Ectodermal cell (in vitro differentiated cells): ENCODE measurements around the gene MED17.
"Not testable (repeated sequence)": the region's sequence is repeated elsewhere in the genome, so short reads cannot be mapped to it uniquely, and the experiment has no call there.

Experiments
- H3K27ac ChIP-seq: 2 replicates; pipeline ENCODE4 v1.7.0; 2013; ENCODE audit warnings: mild to moderate bottlenecking, low read depth, low read length; ENCODE audit not compliant: insufficient read depth, poor library complexity, severe bottlenecking
- H3K27me3 ChIP-seq: 2 replicates; pipeline ENCODE4 v1.7.0; 2013; ENCODE audit warnings: mild to moderate bottlenecking, low read length; ENCODE audit not compliant: insufficient read depth, control insufficient read depth, poor library complexity, severe bottlenecking
- H3K36me3 ChIP-seq: one replicate; pipeline ENCODE4 v1.7.0; 2013; ENCODE audit warnings: low read length; ENCODE audit not compliant: control insufficient read depth, insufficient read depth
- H3K4me1 ChIP-seq: one replicate; pipeline ENCODE4 v1.7.0; 2013; ENCODE audit warnings: low read length; ENCODE audit not compliant: control insufficient read depth, insufficient read depth
- H3K4me3 ChIP-seq: 2 replicates; pipeline ENCODE4 v1.7.0; 2013; ENCODE audit warnings: low read depth, low read length, control low read depth; ENCODE audit not compliant: insufficient read depth
- H3K9me3 ChIP-seq: 2 replicates; pipeline ENCODE4 v1.7.0; 2013; ENCODE audit warnings: mild to moderate bottlenecking, low read length, moderate library complexity; ENCODE audit not compliant: control insufficient read depth
- WGBS, 2 experiments: methylation state at CpG; one replicate each; pipeline ENCODE4 v1.1.7; 2013; ENCODE audit warnings: missing lambda C conversion rate in 2 of 2; 5-methylcytosine and 5-hydroxymethylcytosine counted together

The MED17 gene

DNA sequence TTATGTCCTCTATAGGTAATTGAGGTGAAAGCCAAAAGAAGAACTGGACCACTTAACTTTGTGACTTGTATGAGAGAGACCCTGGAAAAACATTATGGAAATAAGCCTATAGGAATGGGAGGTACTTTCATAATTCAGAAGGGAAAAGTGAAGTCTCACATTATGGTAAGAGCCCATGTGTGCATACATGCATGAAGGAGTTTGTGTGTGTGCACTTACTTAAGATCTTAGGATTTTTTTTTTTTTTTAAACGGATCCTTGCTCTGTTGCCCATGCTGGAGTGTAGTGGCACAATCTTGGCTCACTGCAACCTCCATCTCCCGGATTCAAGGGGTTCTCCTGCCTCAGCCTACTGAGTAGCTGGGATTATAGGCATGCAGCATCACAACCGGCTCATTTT is 26.8 kb upstream of the MED17 start:
- H3K4me1 ChIP-seq: no peaks in the 10 kb centered on the region
- WGBS, 2 experiments: 94 to 96% methylated on average over 3 of the region's 3 CpGs
- H3K36me3 ChIP-seq: peaks cover 18% of the 10 kb centered on the region
- no peaks in the 10 kb centered on the region for H3K9me3 ChIP-seq
- no peak overlapping the region for H3K4me3 ChIP-seq
- H3K27ac ChIP-seq: no peak overlapping the region
- no peaks in the 10 kb centered on the region for H3K27me3 ChIP-seq

DNA sequence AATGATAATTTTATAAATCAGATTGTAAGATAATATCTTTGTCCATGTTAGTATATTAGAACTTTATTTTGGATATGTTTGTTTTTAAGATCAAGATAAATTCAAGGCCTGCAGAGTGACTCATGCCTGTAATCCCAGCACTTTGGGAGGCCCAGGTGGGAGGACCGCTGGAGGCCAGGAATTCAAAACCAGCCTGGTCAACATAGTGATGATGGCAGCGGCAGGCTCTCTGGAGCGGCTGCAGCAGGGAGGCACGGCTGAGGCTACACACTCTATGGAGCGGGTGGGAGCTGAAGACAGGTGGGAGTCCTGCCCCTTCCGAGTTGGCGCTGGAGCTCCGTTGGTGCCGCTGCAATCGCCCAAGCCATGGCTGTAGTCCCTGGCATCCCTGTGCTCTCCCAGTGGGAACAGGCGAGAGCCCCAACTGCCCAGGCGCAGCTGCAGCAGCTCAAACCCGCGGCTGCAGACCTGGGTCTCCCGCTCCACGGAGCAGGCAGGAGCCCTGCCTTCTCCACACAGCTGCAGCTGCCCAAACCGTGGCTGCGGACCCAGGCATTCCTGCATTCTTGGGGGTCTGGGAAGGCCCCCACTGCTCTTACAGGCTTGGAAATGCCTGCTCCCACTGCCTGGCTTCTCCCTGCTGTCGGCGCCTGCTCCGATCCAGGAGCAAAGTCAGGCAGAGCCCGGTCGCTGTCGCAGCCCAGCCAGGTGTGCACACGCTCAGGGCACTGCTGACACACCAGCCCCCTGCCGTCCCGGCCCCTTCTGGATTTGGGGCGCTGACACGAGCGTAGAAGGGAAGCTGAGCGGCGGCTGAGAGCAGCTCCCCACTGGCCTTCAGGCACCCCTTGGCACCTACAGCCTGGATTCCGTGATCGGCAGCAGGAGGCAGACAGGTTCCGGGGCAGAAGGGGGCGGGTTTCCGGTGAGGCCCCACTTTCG is 25.9 kb upstream of the MED17 start:
- H3K4me3 ChIP-seq: no peak overlapping the region
- 95 to 96% methylated on average over 38 of the region's 38 CpGs for WGBS, 2 experiments
- H3K36me3 ChIP-seq: peaks cover 21% of the 10 kb centered on the region

DNA sequence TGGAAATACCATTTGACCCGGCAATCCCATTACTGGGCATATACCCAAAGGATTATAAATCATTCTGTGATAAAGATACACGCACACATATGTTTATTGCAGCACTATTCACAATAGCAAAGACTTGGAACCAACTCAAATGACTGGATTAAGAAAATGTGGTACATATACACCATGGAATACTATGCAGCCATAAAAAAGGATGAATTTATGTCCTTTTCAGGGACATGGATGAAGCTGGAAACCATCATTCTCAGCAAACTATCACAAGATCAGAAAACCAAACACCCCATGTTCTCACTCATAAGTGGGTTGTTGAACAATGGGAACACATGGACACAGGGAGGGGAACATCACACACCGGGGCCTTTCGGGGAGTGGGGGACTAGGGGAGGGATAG is 25.0 kb upstream of the MED17 start:
- H3K36me3 ChIP-seq: peaks cover 21% of the 10 kb centered on the region
- not testable (repeated sequence) for H3K27me3 ChIP-seq, H3K27ac ChIP-seq, H3K4me1 ChIP-seq, H3K9me3 ChIP-seq, H3K4me3 ChIP-seq
- 75 to 85% methylated on average over 4 of the region's 4 CpGs for WGBS, 2 experiments

More for the DNA sequence above, 25.9 kb upstream of the MED17 start:
- Histone ChIP-seq H3K4me1 (no peaks in the 10 kb centered on the region), H3K27ac (no peak overlapping the region), H3K27me3 (no peaks in the 10 kb centered on the region), H3K9me3 (no peaks in the 10 kb centered on the region)

DNA sequence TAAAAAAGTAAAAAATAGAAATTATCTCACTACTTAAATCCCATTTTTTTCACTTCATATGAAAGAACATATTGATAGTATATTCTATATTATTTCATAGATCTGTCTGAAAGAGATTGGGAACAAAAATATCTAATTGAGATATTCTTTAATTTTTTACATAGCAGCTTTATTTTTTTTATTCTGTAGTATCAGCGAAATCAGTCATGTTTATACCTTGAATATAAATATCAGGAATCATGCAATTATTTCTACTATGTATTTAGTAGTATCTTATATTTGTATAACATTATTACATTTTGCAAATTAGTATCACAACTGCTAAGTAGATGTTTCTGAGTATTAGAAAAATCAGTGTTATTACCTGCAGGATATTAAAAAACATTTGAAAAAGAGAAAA is 22.2 kb upstream of the MED17 start:
- no peaks in the 10 kb centered on the region for H3K27me3 ChIP-seq
- H3K36me3 ChIP-seq: peaks cover 15% of the 10 kb centered on the region
- no peak overlapping the region for H3K4me3 ChIP-seq
- no peaks in the 10 kb centered on the region for H3K9me3 ChIP-seq
- H3K4me1 ChIP-seq: no peaks in the 10 kb centered on the region
- no CpG with 5 or more reads among the region's 1 CpG for WGBS, 2 experiments
- H3K27ac ChIP-seq: no peak overlapping the region

DNA sequence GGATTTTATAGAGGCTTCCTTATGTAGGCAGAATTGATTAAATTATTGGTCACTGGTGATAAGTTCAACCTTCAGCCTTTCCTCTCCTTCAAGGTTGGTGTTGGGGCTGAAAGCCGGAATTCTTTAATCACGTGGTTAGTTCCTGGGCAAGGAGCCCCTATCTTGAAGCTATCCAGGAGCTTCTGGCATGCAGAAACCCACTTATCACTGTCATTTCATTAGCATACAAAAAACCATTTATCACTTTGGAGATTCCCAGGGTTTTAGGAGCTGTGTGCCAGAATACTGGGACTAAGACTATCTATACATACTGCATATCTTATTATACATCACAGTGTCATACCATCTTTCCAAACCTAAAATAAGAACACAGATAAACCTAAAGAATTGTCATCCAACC is 18.5 kb upstream of the MED17 start:
- H3K4me3 ChIP-seq: no peak overlapping the region
- no peaks in the 10 kb centered on the region for H3K9me3 ChIP-seq
- H3K36me3 ChIP-seq: peaks cover 5% of the 10 kb centered on the region
- no peaks in the 10 kb centered on the region for H3K27me3 ChIP-seq
- no peak overlapping the region for H3K27ac ChIP-seq
- no peaks in the 10 kb centered on the region for H3K4me1 ChIP-seq
- 91 to 93% methylated on average over 2 of the region's 2 CpGs for WGBS, 2 experiments

DNA sequence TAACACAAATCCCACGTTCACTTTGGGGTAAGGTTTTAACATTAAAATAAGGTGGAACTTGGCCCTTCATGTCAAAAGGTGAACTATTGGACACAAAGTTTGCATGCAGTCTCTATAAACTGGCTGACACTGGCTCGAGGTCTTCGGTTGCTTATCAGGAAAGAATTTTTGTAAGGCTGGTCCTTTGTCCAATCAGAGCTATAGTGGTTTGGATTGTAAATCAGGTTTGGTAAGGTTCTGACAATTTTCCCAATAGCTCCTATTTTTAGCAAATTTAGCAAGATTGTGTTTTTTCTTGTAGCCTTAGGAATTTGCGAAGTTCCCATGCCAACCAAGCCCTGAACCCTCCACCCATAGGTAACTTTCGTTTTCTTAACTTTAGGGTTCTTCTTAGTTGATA is 17.6 kb upstream of the MED17 start:
- H3K27me3 ChIP-seq: no peaks in the 10 kb centered on the region
- no peaks in the 10 kb centered on the region for H3K4me1 ChIP-seq
- no peak overlapping the region for H3K4me3 ChIP-seq
- no peaks in the 10 kb centered on the region for H3K9me3 ChIP-seq
- H3K27ac ChIP-seq: no peak overlapping the region
- H3K36me3 ChIP-seq: peaks cover 5% of the 10 kb centered on the region
- 95 to 96% methylated on average over 5 of the region's 5 CpGs for WGBS, 2 experiments

DNA sequence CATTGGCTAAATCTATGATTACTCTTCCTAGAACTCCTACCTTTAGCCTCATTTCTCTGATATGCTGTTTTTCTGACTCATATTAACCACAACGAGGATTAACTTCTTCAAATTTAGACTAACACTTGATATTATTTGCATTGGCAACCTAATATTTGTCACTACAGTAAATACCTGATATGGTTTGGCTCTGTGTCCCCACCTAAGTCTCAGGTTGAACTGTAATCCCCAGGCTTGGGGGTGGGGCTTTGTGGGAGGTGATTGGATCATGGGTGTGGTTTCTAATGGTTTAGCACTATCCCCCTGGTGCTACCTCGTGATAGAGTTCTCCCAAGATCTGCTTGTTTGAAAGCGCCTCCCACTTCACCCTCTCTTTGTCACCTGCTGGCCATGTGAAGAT is 17.1 kb upstream of the MED17 start:
- H3K9me3 ChIP-seq: no peaks in the 10 kb centered on the region
- no peaks in the 10 kb centered on the region for H3K27me3 ChIP-seq
- H3K36me3 ChIP-seq: peaks cover 5% of the 10 kb centered on the region
- H3K4me1 ChIP-seq: no peaks in the 10 kb centered on the region
- WGBS, 2 experiments: 75 to 90% methylated on average over 3 of the region's 3 CpGs
- H3K4me3 ChIP-seq: no peak overlapping the region
- no peak overlapping the region for H3K27ac ChIP-seq

DNA sequence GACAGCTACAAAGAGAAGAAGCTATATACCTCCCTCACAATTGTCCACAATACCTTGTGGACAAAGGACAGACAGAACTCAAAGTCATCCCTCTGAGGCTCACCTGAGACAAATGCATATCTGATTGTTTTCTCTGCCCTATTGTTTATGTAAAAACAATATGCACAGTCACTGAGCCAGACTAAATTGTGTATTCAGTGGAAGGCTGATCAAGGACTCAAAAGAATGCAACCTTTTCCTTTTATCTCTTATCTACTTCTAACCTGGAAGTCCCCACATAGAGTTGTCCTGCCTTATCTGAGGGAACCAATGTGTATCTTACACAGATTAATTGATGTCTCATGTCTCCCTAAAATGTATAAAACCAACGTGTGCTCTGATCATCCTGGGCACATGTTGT is 13.9 kb upstream of the MED17 start:
- H3K4me3 ChIP-seq: no peak overlapping the region
- WGBS, 2 experiments: 82 to 84% methylated on average over 1 of the region's 1 CpG
- H3K36me3 ChIP-seq: no peaks in the 10 kb centered on the region
- H3K9me3 ChIP-seq: no peaks in the 10 kb centered on the region
- H3K27ac ChIP-seq: no peak overlapping the region
- no peaks in the 10 kb centered on the region for H3K27me3 ChIP-seq
- H3K4me1 ChIP-seq: no peaks in the 10 kb centered on the region

DNA sequence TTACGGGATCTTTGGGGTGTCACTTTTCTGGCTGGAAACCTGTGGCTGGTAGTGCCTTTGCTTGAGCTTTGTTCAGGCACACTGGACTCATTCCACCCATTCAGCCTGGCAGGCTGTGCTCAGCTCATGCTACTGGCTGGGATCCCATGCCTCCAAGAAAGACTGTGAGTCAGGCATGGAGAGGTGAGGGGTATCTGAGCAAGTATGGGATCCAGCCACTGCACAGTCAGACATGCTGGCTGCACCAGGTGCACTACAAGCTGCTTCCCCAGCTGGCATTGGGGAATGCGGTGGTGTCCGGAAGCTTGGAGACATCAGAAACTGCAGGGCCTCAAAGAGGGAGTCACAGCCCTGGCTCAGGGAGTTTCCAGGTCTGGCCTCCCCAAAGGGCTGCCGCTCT is 12.0 kb upstream of the MED17 start:
- Histone ChIP-seq H3K9me3 (no peaks in the 10 kb centered on the region), H3K36me3 (no peaks in the 10 kb centered on the region), H3K27me3 (no peaks in the 10 kb centered on the region), H3K4me1 (no peaks in the 10 kb centered on the region), H3K4me3 (no peak overlapping the region), H3K27ac (no peak overlapping the region)
- WGBS, 2 experiments: 95 to 96% methylated on average over 4 of the region's 4 CpGs

DNA sequence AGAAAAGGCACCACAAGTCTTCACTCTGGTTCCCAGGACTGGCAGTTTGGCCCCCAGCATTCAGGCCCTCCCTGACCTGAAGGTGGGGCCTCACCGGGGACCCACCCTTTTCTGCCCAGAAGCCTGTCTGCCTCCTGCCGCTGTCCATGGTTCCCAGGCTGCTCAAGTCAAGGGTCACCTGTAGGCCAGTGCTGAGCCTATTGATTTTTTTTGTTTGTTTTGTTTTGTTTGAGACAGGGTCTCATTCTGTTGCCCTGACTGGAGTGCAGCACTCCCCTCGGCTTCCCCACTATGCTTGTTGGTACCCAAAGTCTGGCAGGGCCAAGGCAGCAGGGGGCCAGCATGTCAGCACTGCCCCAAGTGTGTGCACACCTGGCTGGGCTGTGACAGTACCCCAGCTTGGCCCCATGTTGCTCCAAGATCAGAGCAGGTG is 11.0 kb upstream of the MED17 start:
- no peak overlapping the region for H3K4me3 ChIP-seq
- no peak overlapping the region for H3K27ac ChIP-seq
- WGBS, 2 experiments: 81 to 87% methylated on average over 3 of the region's 3 CpGs

More for the DNA sequence above, 11.0 kb upstream of the MED17 start:
- Histone ChIP-seq H3K36me3 (no peaks in the 10 kb centered on the region), H3K4me1 (no peaks in the 10 kb centered on the region), H3K27me3 (no peaks in the 10 kb centered on the region), H3K9me3 (no peaks in the 10 kb centered on the region)
